GM19035 (cell line): ENCODE results near the gene LAMTOR1.

ENCODE experiments used
- ATAC-seq: cut with Tn5 transposase; IDR thresholded peaks from one replicate; pipeline ENCODE4 v1.9.1; 2021; ENCODE audit not compliant: unreplicated experiment

The LAMTOR1 gene

DNA sequence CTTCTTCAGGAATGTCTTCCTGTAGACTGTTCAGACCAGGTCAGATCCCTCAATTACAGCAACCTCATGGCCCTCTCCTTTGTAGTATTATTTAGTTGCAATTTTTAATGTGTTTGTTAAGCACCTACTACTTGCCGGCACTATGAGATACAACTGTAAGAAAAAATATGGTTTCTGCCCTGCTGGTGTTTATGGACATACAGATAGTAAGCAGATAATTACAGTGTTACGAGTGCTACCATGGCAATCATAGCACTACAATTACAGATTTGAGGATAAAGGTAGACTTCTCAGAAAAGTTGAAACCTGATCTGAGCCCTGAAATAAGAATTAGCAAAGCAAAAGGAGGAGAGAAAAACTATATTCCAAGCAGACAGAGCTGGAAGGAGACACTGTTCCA is 19.7 kb downstream of the LAMTOR1 start:
- ATAC-seq, result no peak

DNA sequence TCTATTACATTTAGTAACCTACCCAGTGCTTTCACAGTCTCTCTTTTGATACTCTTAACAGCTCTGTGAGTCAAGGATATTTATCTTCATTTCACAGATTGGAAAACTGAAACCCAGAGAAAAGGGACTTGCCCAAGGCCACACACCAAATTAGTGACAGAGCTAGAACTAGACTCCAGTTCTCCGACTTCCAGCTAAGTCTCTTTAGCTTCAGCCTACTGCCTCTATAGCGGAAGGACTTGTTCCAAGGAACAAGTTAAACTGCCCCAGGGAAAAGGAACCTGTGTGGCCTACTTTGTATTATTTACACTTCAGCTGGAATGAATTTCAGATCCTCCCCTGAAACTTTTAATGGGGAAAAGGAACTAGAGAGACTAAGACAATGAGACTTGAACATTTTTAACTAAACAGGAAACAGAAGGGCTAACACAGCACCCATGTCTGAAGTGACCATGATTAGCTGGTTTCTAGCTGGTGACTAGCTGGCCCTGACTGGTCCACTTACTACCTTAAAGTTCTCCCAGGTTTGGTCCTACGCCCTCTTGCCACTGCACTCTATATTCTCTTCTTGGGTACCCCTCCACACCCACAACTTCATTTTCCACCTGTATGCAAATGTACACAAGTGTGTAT is 21.2 kb downstream of the LAMTOR1 start:
- ATAC-seq, result no peak

DNA sequence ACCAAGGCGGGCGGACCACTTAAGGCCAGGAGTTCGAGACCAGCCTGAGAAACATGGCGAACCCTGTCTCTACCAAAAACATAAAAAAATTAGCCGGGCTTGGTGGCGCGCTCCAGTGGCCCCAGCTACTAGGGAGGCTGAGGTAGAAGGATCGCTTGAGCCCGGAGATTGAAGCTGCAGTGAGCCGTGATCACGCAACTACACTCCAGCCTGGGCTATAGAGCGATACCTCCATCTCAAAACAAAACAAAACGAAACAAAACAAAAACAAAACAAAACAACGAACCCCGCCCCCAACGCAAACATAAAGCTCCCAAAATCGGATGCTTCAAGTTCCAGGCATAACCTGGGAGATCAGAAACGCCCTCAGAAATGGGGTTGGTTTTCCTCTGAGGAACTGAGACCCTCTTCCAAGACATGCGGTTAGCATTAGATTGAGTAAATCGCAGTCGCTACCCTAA is 21.9 kb downstream of the LAMTOR1 start:
- no peak for ATAC-seq

DNA sequence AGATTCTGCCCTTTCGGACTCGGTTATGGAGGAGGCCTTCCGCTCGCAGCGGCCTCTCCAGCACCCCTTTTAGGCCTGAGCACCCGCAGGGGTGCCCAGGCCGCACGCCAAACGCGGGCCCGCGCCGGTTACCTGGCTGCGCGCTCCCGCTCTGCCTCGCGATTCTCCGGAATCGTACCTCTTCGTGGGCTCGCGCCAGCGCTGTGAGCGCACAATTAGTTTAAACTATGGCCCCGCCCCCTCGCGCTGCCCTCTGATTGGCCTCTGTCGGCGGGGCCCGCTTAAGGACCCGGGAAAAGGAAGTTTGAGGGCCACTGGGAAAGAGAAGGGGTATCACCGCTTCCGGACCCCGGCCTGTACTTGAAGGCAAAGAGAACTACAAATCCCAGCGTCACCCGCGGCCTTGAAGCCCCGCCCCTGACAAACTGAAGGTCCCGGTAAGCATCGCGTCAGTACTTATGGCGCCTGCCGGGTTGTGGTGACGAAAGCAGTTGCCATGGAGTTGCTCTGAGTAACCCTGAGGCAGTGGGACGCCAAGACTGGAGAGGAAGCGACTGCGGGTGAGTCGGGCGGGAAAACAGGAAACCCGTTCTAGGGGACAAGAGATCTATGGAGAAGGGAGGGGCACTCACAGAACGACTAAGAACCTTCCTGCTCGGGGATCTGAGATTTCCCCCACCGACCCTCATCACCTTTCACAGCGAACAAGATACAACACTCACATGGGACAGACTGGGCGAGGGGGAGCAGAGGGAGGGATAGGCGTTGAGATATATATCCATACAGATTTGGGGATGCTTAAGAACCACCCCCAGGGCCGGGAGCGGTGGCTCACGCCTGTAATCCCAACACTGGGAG is 22.5 kb downstream of the LAMTOR1 start, which contains the start of the genes LRRC51 and NUMA1:
Gene LRRC51, plus strand, starts transcription at position 525 of the 858 bp plus-strand sequence. CDS start 8,234 bp downstream, outside the sequence.
Gene NUMA1, minus strand, starts transcription at position 217 of the 858 bp plus-strand sequence. CDS start 44,599 bp downstream, outside the sequence.
- peak; percentile 96 for ATAC-seq

DNA sequence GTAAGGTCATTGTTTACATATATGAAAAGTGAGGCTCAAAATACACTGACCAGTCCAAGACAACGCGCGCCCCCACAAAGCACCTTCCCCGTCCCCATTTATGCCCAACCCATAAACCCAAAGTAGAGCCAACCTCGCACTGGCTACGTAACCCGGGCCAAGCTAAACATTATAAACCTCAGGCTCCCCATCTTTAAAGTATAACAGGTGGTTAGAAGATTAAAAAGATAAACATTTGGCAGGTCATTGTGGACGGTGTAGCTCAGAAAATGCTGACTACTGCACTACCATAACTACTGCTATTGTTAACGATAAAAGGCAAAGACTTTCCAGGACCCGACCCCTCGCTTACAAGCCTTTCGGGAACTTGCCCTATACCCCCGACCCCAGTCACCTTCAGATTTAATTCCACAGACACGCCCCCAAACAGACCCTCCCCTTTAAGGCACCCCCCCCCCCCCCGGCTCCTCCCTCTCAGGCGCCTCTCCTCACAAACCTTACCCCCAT is 23.2 kb downstream of the LAMTOR1 start:
- no peak for ATAC-seq

DNA sequence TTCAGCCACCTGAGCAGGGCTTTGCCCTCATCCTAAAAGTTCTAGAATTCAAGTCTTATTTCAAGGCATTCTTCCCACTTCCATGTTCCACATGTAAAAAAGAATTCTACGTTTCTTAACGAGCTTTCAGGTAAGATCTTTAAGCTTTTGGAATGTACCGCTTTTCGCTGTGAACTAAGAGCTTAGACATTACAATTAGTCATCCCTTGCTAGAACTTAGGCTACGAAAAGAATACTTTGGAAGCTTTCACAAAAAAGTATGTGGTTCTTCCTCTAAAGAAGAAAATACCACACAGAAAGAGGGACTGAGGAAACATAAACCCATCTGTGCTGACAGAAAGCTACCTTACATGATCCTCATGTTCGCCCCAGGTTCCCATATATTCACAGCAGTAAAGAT is 24.6 kb downstream of the LAMTOR1 start:
- no peak for ATAC-seq

DNA sequence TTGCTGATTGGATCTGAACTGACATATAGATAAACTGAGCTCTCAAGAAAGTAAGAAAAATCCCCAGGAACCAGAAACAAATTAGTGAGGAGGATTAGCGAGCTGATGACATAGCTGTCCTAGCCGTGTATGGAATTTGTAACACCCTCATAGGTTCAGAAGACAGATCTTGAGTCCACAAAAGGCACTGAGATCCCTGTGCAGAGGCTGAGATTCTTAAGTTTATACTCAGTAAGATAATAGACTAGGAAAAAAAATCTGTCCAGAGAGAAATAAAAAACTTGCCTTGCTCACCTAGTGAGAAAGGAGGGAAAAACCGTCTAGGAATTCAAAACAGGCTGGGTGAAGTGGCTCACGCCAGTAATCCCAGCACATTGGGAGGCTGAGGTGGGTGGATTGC is 27.3 kb downstream of the LAMTOR1 start:
- no peak for ATAC-seq

DNA sequence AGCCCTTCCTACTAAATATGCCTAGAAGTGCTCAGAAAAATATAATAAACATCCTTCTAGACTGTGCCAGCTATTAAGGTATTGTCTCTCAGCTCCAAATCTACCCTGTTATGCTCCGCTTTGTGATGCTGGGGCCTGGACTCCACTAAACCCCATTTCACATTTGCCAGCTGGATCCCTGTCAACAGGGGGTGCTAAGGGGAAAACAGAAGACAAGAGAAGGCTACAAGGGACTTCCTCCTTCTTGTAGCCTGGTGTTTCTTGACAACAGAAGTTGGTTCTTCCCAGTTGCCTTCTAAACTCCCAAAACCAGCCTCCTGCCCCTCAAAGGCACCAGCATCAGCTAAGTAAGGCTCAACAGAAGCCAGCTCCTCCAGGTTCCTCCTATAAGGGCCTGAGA is 28.0 kb downstream of the LAMTOR1 start:
- ATAC-seq, result no peak

DNA sequence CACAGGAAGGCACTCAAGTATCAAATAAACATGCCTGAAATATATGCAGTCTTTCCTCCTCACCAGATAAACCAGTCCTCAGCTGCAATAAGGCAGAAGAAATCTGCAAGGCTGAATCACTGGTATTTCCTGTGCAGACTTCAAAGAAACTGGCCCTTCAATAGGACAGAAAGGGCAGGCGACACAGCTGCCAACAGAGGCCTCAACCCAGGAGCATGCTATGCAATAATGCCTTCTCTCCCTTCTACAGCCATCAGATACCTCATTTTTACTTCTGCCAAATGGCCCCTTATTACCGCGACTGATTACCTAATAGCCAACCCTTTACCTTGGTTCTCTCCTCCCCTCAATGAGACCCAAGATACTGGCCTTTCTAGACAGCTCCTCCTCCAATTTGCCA is 30.7 kb downstream of the LAMTOR1 start:
- ATAC-seq, result no peak

DNA sequence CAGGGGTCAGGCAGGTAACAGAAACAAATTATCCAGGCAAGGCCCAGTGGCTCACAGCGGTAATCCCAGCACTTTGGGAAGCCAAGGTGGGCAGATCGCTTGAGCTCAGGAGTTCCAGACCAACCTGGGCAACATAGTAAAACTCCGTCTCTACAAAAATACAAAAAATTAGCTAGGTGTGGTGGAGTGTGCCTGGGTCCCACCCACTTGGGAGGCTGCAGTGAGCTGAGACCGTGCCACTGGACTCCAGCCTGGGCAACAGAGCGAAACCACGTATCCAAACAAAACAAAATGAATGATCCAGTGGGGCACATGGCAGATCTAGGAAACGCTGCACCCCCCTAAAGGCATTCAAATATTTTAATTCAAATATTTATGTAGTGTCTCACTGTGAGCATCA is 32.6 kb downstream of the LAMTOR1 start:
- no peak for ATAC-seq

DNA sequence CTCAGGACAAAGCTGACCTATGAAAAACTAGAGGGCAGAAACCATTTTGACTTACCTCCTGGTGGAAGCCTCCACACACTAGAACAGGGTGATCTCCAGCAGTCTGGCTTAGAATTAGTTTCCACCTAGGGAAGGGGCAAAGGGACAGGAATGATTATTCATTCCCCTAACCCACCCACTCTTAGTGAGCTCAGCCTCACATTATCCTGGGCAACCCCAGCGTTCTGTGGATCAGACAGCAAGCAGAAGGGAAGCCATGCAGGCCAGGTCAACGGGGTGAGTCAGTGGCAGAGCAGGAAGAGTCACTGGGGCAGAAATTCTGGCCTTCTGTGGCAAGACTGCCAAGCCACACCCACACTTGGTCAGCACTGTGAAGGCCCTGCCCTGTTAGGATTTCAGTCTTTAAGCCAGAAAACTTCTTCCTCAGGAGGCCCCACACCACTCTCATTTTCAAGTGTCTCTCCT is 33.3 kb downstream of the LAMTOR1 start:
- no peak for ATAC-seq

DNA sequence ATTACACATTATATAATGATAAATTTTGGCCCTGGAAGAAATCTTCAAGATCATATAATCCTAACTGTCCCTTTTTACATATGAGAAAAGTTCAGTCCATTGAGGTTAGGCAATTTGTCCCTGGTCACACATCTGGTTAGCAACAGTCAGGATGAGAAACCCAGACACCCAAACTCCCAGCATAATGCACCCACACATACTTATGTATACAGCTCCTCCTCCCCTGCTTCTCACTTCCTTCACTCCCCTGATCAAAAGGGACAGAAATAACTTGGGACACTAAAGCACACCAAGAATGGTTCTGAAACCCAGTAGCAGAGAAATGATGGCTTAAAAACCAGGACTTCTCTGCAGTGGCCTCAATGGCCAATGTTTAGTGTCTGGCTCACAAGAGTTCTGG is 33.9 kb downstream of the LAMTOR1 start:
- ATAC-seq, result no peak

DNA sequence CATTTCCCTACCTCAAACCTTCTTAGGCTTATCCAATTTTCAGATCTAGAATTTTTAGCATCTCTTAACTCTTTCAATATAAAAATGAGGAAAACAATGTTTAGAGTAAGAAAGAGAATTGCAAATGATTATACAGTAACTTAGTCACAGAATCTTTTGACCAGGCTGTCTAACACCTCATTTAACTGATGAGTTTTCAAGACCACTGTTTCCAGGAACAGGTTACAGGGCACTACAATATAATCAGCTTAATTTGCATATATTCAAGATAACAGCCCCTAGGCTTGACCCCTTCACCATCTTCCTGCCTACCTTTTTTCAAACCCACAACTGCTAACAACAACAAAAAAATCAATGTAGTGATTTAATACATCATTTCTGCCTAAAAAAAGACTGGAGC is 35.4 kb downstream of the LAMTOR1 start:
- ATAC-seq, result no peak

DNA sequence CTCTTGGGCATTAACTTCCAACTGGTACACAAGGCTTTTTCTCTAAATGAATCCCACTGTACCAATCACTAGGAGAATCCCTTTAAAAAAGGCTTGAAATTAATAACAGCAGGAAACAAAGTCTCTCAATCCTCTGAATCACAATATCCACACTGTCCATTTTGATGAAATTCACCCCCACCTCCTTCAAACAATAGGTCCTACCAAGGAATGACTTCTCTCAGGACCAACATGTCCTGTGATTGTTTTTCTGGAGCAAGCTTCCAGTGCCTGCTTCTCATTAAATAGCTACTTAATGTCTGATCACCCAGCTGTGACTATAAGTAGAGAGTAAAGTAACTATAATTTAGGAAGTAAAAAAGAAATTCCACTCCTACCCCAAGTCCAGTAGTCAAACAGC is 35.8 kb downstream of the LAMTOR1 start:
- ATAC-seq, result no peak

DNA sequence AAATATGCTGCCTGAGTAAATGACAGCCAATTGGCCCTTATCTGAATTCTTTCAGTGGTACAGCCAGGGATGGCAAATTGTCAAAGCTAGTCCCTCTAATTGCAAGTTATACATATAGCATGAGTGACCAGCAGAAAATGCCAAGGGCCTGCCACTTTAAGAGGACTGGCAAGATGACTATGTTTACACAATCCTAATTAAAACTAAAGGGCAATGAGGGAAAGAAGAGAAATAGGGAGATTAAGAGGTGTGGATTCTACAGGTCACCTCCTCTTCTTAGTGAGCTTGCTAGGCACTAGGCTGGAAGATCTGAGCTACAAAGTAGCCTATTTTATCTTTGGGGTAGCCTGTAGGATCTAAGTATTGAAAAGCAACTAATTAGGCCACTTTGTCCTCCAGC is 36.2 kb downstream of the LAMTOR1 start:
- ATAC-seq, result no peak

DNA sequence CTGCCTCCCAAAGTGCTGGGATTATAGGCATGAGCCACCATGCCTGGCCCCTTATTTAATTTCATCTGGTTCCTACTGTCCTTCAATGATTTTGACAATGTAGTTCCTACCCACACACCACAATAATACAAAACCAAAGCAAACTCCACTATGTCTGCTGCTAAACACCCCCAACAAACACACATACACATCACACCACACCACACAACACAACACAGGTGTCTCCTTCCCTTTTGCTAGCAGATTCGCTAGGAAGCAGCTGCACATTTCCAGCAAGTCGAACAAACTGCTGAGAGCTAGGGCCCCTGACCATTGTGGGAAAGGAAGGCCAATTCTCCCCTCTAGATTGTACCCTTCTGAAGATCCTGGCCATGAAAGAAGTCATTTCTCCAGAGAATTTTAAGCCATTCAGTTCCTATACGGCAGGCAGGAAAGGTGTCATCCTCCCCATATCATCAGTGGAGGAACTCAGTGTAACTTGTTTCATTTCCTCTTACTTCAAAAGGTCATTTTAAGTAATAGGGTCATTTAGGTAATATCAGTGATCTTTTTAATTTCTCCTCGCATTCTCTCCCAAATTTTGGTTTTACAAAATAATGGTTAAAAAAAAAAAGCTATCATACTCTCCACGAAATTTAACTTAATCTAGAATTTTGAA is 41.2 kb downstream of the LAMTOR1 start:
- no peak for ATAC-seq

DNA sequence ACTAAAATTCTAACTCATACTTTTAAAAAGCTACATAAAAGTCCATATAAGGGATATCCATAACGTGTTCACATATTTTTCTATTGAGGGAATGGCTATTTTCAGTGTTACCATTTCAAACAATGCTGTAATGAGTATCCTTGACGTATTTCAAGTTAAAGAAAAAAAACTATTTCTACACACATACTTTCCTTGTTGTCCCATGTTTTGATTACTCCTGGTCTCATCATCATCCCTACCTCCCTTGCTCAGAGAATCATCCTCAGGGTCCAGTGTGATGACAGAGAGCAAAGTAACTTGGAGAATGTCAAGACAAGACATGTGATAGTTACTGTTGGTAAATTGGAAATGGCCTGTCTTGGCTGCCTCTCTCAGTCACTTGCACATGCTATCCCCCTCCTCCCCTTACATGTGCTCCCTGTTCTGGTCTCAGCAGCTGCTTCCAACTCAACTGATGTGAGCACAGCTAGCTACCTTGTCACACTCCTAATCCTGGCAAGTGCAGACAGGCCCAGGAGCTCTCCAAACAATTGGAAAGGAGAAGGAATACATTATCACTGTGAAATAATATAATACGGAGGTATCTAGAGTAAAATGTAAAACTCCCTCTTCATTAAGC is 44.6 kb downstream of the LAMTOR1 start:
- no peak for ATAC-seq

DNA sequence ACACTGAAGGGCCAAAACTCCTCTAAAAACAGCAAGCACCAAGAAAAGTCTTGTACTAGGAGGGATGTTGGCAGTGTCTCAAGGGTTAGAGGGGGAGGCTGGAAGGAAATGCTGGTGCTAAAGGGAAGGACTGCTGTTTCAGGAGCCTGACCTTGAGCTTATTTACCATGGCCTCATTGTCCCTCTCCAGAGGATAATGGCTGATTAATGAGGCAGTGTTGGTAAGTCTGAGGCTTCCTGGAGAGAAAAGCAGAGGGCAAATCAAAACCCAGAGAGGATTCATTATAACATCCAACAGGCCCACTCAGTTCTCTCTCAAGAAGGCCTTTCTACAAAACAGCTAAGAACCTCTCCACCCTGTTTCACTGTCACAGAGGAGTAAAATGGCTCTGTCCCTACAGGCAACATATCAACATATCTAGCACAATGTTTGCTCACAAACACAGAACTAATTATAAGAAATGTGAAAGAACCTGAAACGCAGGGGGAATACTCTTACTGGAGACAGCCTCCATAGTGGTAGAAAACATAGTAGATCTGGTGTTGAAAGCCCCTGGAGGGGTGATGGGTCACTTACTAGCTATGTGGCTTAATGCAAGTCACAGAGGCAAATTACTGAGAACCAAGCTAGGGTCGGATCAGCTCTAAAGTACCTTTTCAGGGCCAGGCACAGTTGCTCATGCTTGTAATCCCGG is 54.2 kb downstream of the LAMTOR1 start:
- ATAC-seq, result no peak
